OCI-LY3 (cell line): ENCODE data around the gene TGFB3.

Source experiments
- CTCF ChIP-seq: fragments of 200-600, 300-600 bp; sonication (generic); IDR thresholded peaks from 2 replicates; pipeline ENCODE4 v1.5.1; 2014; ENCODE audit warnings: antibody characterized with exemption, low read length, low read depth
- EZH2phosphoT487 ChIP-seq: fragments of 200-600 bp; shearing (Covaris generic); IDR thresholded peaks from 2 replicates; pipeline ENCODE4 v1.6.1; 2018; ENCODE audit warnings: antibody characterized with exemption, mixed run types, low read depth

- TF ChIP-seq CTCF: no peak
- no peak for TF ChIP-seq EZH2phosphoT487
These were observed 64.4 kb downstream of the TGFB3 start for GRCh38 chr14:75917322-75917945.
